GM12873 (cell line): ENCODE results near the gene FAM13A.

Source experiments
- CTCF ChIP-seq: IDR thresholded peaks from 2 replicates; pipeline ENCODE4 v1.5.1; 2012; ENCODE audit warnings: low read depth, mild to moderate bottlenecking, moderate library complexity, low read length, control low read depth; ENCODE audit not compliant: insufficient read depth; ENCODE audit errors: missing control alignments

Gene FAM13A

GRCh38 chr4:88854481-88854880 lies 202.5 kb downstream of the FAM13A start:
- TF ChIP-seq CTCF = no peak

- TF ChIP-seq CTCF = no peak
Measured at GRCh38 chr4:88846206-88846790, 210.7 kb downstream of the FAM13A start.

GRCh38 chr4:88843067-88843685 lies 213.8 kb downstream of the FAM13A start:
- no peak for TF ChIP-seq CTCF

GRCh38 chr4:88841635-88842034 lies 215.3 kb downstream of the FAM13A start:
- no peak for TF ChIP-seq CTCF

GRCh38 chr4:88836216-88836615 lies 220.8 kb downstream of the FAM13A start:
- no peak for TF ChIP-seq CTCF

GRCh38 chr4:88831031-88831430 lies 226.0 kb downstream of the FAM13A start:
- no peak for TF ChIP-seq CTCF

- TF ChIP-seq CTCF = no peak
Measured at GRCh38 chr4:88830598-88830997, 226.4 kb downstream of the FAM13A start.
